SJSA1 (cell line): ENCODE results near the gene GUCA1A. TPM values are rescaled to one million over a fixed set of nuclear protein-coding genes. Genes with fewer than 3 reads are reported as not detected.
A peak's percentile ranks its signal among the peaks of the same experiment; 100 is the strongest.
"Not testable (repeated sequence)": the region's sequence is repeated elsewhere in the genome, so short reads cannot be mapped to it uniquely, and the experiment has no call there.

Source experiments
- DNase-seq, 2 experiments: peaks; one replicate each; pipeline ENCODE4 v3.0.0-alpha.2; 2015 to 2020; ENCODE audit warnings: low spot score in 2 of 2, low read depth in 1 of 2
- H3K27ac ChIP-seq: fragments of 250-450 bp; sonication (Bioruptor Pico); 2 replicates; pipeline ENCODE4 v1.5.1; 2020; ENCODE audit warnings: mild to moderate bottlenecking, moderate library complexity
- H3K27me3 ChIP-seq: fragments of 250-450 bp; sonication (Bioruptor Pico); replicated peaks from 2 replicates; pipeline ENCODE4 v1.5.1; 2020; ENCODE audit warnings: mild to moderate bottlenecking, moderate library complexity
- H3K36me3 ChIP-seq: fragments of 250-450 bp; sonication (Bioruptor Pico); 2 replicates; pipeline ENCODE4 v1.5.1; 2020; ENCODE audit warnings: mild to moderate bottlenecking
- H3K4me1 ChIP-seq: fragments of 250-450 bp; sonication (Bioruptor Pico); replicated peaks from 2 replicates; pipeline ENCODE4 v1.6.1; 2021; ENCODE audit warnings: mild to moderate bottlenecking
- H3K4me3 ChIP-seq: fragments of 250-450 bp; sonication (Bioruptor Pico); 2 replicates; pipeline ENCODE4 v1.5.1; 2020; ENCODE audit warnings: mild to moderate bottlenecking
- H3K9me3 ChIP-seq: fragments of 250-450 bp; sonication (Bioruptor Pico); replicated peaks from 2 replicates; pipeline ENCODE4 v1.5.1; 2020; ENCODE audit warnings: mild to moderate bottlenecking
- total RNA-seq: library from RNA; depleted of rRNA; stranded (reverse); fragments of >200 nt; shearing (Covaris generic); gene quantifications from 2 replicates; pipeline ENCODE4 v1.2.3, GENCODE V29; 2014

GUCA1A gene
- total RNA-seq, 1 experiment from 2014 or later: not detected

- Histone ChIP-seq H3K4me3 (peak overlapping the region; percentile 59), H3K36me3 (peaks cover 29% of the 10 kb centered on the region)
- H3K4me1 ChIP-seq, DNase-seq, H3K9me3 ChIP-seq, H3K27me3 ChIP-seq, H3K27ac ChIP-seq: not testable (repeated sequence)
Measured at GRCh38 chr6:42216495-42216894, 43.3 kb downstream of the GUCA1A start.

- Histone ChIP-seq H3K4me1 (peaks cover 5% of the 10 kb centered on the region), H3K27ac (peak overlapping the region; percentile 47), H3K4me3 (peak overlapping the region; percentile 59), H3K36me3 (peaks cover 23% of the 10 kb centered on the region), H3K27me3 (no peaks in the 10 kb centered on the region), H3K9me3 (no peaks in the 10 kb centered on the region)
- no peak for DNase-seq
Measured at GRCh38 chr6:42217157-42217518, 44.0 kb downstream of the GUCA1A start.

- DNase-seq: peak; percentile 84 to 93
Measured at GRCh38 chr6:42217519-42218367, 44.6 kb downstream of the GUCA1A start, which contains the start of gene MRPS10. MRPS10 (minus strand) TSS chr6:42217861; CDS start chr6:42217849, 12 bp downstream.

GRCh38 chr6:42220807-42221206 lies 47.6 kb downstream of the GUCA1A start:
- DNase-seq: no peak
- Histone ChIP-seq H3K4me1 (peaks cover 12% of the 10 kb centered on the region), H3K9me3 (no peaks in the 10 kb centered on the region)

More at GRCh38 chr6:42217519-42218367, 44.6 kb downstream of the GUCA1A start, which contains the start of gene MRPS10:
- H3K4me1 ChIP-seq: peaks cover 5% of the 10 kb centered on the region
- H3K36me3 ChIP-seq: peaks cover 17% of the 10 kb centered on the region
- peak within 1 kb of the TSS; percentile 59 for H3K4me3 ChIP-seq
- H3K27ac ChIP-seq: peak within 1 kb of the TSS; percentile 47
- no peaks in the 10 kb centered on the region for H3K27me3 ChIP-seq
- H3K9me3 ChIP-seq: no peaks in the 10 kb centered on the region

GRCh38 chr6:42221546-42221945 lies 48.4 kb downstream of the GUCA1A start:
- no peaks in the 10 kb centered on the region for H3K9me3 ChIP-seq

More at GRCh38 chr6:42220807-42221206, 47.6 kb downstream of the GUCA1A start:
- H3K27me3 ChIP-seq: no peaks in the 10 kb centered on the region
- 0 out of 2 replicates have a peak, but pooled peaks cover 2% of the 10 kb centered on the region for H3K36me3 ChIP-seq
- no peak overlapping the region for H3K27ac ChIP-seq
- no peak overlapping the region for H3K4me3 ChIP-seq

GRCh38 chr6:42222448-42222847 lies 49.3 kb downstream of the GUCA1A start:
- H3K4me3 ChIP-seq: no peak overlapping the region
- no peak overlapping the region for H3K27ac ChIP-seq
- H3K4me1 ChIP-seq: peaks cover 23% of the 10 kb centered on the region
- H3K27me3 ChIP-seq: no peaks in the 10 kb centered on the region
- no peaks in the 10 kb centered on the region for H3K36me3 ChIP-seq
- DNase-seq: no peak
- no peaks in the 10 kb centered on the region for H3K9me3 ChIP-seq

More at GRCh38 chr6:42221546-42221945, 48.4 kb downstream of the GUCA1A start:
- Histone ChIP-seq H3K27me3 (no peaks in the 10 kb centered on the region), H3K36me3 (0 out of 2 replicates have a peak, but pooled peaks cover under 1% of the 10 kb centered on the region), H3K4me3 (no peak overlapping the region), H3K27ac (no peak overlapping the region), H3K4me1 (peaks cover 18% of the 10 kb centered on the region)
- no peak for DNase-seq

GRCh38 chr6:42224222-42225028 lies 51.3 kb downstream of the GUCA1A start:
- H3K4me1 ChIP-seq: peaks cover 26% of the 10 kb centered on the region
- peak in 1 of 2 experiments; percentile 49 for DNase-seq
- no peaks in the 10 kb centered on the region for H3K27me3 ChIP-seq
- no peak overlapping the region for H3K27ac ChIP-seq
- H3K36me3 ChIP-seq: no peaks in the 10 kb centered on the region
- no peak overlapping the region for H3K4me3 ChIP-seq
- no peaks in the 10 kb centered on the region for H3K9me3 ChIP-seq

- Histone ChIP-seq H3K4me3 (no peak overlapping the region), H3K36me3 (no peaks in the 10 kb centered on the region), H3K4me1 (peaks cover 26% of the 10 kb centered on the region), H3K27ac (no peak overlapping the region), H3K9me3 (no peaks in the 10 kb centered on the region), H3K27me3 (no peaks in the 10 kb centered on the region)
- no peak for DNase-seq
Measured at GRCh38 chr6:42225029-42225339, 51.8 kb downstream of the GUCA1A start.

GRCh38 chr6:42225419-42225818 lies 52.3 kb downstream of the GUCA1A start:
- Histone ChIP-seq H3K27ac (no peak overlapping the region), H3K36me3 (no peaks in the 10 kb centered on the region), H3K9me3 (no peaks in the 10 kb centered on the region), H3K4me3 (no peak overlapping the region), H3K27me3 (no peaks in the 10 kb centered on the region), H3K4me1 (peaks cover 26% of the 10 kb centered on the region)
- DNase-seq: no peak

- no peaks in the 10 kb centered on the region for H3K27me3 ChIP-seq
- H3K27ac ChIP-seq: peak overlapping the region; percentile 47
- no peak overlapping the region for H3K4me3 ChIP-seq
- DNase-seq: no peak
- H3K9me3 ChIP-seq: no peaks in the 10 kb centered on the region
- H3K4me1 ChIP-seq: peaks cover 26% of the 10 kb centered on the region
- H3K36me3 ChIP-seq: no peaks in the 10 kb centered on the region
Measured at GRCh38 chr6:42226161-42226611, 53.0 kb downstream of the GUCA1A start.

GRCh38 chr6:42226645-42227143 lies 53.5 kb downstream of the GUCA1A start:
- Histone ChIP-seq H3K4me3 (no peak overlapping the region), H3K27me3 (no peaks in the 10 kb centered on the region), H3K27ac (peak overlapping the region; percentile 48), H3K4me1 (peaks cover 26% of the 10 kb centered on the region), H3K36me3 (no peaks in the 10 kb centered on the region), H3K9me3 (no peaks in the 10 kb centered on the region)
- DNase-seq: peak; percentile 49 to 67

- DNase-seq: no peak
- H3K4me1 ChIP-seq: peaks cover 26% of the 10 kb centered on the region
- no peak overlapping the region for H3K4me3 ChIP-seq
- H3K27me3 ChIP-seq: no peaks in the 10 kb centered on the region
- peak overlapping the region; percentile 48 for H3K27ac ChIP-seq
- H3K36me3 ChIP-seq: no peaks in the 10 kb centered on the region; the same call in 1 of the 2 replicates
- H3K9me3 ChIP-seq: no peaks in the 10 kb centered on the region
Measured at GRCh38 chr6:42227173-42227850, 54.1 kb downstream of the GUCA1A start.

GRCh38 chr6:42228305-42228704 lies 55.1 kb downstream of the GUCA1A start:
- no peak overlapping the region for H3K27ac ChIP-seq
- H3K9me3 ChIP-seq: no peaks in the 10 kb centered on the region
- no peaks in the 10 kb centered on the region; the same call in 1 of the 2 replicates for H3K36me3 ChIP-seq
- DNase-seq: no peak
- H3K4me3 ChIP-seq: no peak overlapping the region
- no peaks in the 10 kb centered on the region for H3K27me3 ChIP-seq
- H3K4me1 ChIP-seq: peaks cover 26% of the 10 kb centered on the region
